ENCODE measurements around the gene RAB3GAP2. TPM values are rescaled to one million over a fixed set of nuclear protein-coding genes. Genes with fewer than 3 reads are reported as not detected.
"Not testable (repeated sequence)": the region's sequence is repeated elsewhere in the genome, so short reads cannot be mapped to it uniquely, and the experiment has no call there.

RAB3GAP2 gene
- total and polyA plus RNA-seq, 2 donors (not counting 1 experiment from before 2014, with no cell fraction given): 31.0 to 43.8 TPM

DNA sequence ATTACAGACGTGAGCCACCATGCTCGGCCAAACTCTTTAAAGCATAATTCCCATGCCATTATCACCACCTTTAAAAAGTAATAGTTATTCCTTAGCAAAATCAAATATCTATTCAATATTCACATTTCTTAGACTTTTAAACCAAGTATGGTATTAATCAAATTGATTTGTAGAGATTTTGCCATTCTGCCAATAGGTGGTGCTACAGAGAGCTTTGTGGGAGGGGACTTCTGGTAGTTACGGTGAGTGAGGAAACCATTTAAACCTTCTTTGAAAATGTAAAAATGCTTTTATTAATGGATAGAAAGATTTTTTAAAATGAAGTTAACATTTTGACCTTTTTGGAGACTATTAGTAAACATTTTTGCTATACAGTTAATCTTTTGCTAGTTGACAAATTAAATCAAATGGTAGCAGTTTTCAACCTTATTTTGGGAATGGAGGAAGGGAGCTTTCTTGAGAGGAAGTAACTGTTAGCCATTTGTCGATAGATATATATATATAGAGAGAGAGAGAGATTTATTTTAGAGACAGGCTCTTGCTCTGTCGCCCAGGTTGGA, 159.0 kb downstream of the RAB3GAP2 start:
- Histone ChIP-seq H3K79me2 (ENCODE audit: control insufficient read depth, insufficient read depth, low read length) (no peaks in the 10 kb centered on the region), H3K4me3 (replicated peaks in 1 of 4; ENCODE audit: control extremely low read depth in 1 of 4, insufficient read depth in 1 of 4, low read depth in 3 of 4, low read length in 4 of 4) (no peak overlapping the region), H3K36me3 (ENCODE audit: control insufficient read depth, insufficient read depth, low read length) (no peaks in the 10 kb centered on the region), H3K4me1 (ENCODE audit: control insufficient read depth, extremely low read depth, insufficient read depth, low read length) (no peaks in the 10 kb centered on the region), H3K4me2 (ENCODE audit: extremely low read depth, insufficient read depth, low read length) (no peak overlapping the region), H4K20me1 (ENCODE audit: control insufficient read depth, extremely low read depth, insufficient read depth, low read length) (no peaks in the 10 kb centered on the region), H2AFZ (ENCODE audit: low read length) (no peak overlapping the region), H3K27me3 (ENCODE audit: control insufficient read depth, insufficient read depth, low read length) (no peaks in the 10 kb centered on the region), H3K9me3 (ENCODE audit: control insufficient read depth, insufficient read depth, low read depth, low read length) (no peaks in the 10 kb centered on the region), H3K9ac (ENCODE audit: insufficient read depth, low read length) (no peak overlapping the region), H3K27ac (ENCODE audit: insufficient read depth, low read length) (no peak overlapping the region)
- peak in 1 of 2 donors; percentile 38 for DNase-seq (ENCODE audit: low read depth in 2 of 2)
- TF ChIP-seq EZH2 (IDR thresholded peaks at IDR 0.05; ENCODE audit: low read length, missing control alignments): no peak
- TF ChIP-seq, protein P1, sequence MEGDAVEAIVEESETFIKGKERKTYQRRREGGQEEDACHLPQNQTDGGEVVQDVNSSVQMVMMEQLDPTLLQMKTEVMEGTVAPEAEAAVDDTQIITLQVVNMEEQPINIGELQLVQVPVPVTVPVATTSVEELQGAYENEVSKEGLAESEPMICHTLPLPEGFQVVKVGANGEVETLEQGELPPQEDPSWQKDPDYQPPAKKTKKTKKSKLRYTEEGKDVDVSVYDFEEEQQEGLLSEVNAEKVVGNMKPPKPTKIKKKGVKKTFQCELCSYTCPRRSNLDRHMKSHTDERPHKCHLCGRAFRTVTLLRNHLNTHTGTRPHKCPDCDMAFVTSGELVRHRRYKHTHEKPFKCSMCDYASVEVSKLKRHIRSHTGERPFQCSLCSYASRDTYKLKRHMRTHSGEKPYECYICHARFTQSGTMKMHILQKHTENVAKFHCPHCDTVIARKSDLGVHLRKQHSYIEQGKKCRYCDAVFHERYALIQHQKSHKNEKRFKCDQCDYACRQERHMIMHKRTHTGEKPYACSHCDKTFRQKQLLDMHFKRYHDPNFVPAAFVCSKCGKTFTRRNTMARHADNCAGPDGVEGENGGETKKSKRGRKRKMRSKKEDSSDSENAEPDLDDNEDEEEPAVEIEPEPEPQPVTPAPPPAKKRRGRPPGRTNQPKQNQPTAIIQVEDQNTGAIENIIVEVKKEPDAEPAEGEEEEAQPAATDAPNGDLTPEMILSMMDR (conservative IDR thresholded peaks at IDR 0.05 in 1 of 2, IDR thresholded peaks at IDR 0.05 in 1 of 2; ENCODE audit: low read depth in 1 of 2, low read length in 2 of 2): peak; percentile 40 to 62

DNA sequence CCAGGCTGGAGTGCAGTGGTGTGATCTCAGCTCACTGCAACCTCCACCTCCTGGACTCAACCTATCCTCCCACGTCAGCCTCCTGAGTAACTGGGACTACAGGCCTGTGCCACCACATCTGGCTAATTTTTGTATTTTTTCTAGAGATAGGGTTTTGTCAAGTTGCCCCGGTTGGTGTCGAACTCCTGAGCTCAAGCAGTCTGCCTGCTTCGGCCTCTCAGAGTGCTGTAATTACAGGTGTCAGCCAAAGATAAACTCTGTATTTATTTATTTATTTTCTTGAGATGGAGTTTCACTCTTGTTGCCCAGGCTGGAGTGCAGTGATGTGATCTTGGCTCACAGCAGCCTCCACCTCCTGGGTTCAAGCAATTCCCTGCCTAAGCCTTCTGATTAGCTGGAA, 159.7 kb downstream of the RAB3GAP2 start:
- not testable (repeated sequence) for H3K27ac ChIP-seq (ENCODE audit: insufficient read depth, low read length); H3K9ac ChIP-seq (ENCODE audit: insufficient read depth, low read length); H4K20me1 ChIP-seq (ENCODE audit: control insufficient read depth, extremely low read depth, insufficient read depth, low read length); H3K36me3 ChIP-seq (ENCODE audit: control insufficient read depth, insufficient read depth, low read length); H3K4me2 ChIP-seq (ENCODE audit: extremely low read depth, insufficient read depth, low read length); H3K27me3 ChIP-seq (ENCODE audit: control insufficient read depth, insufficient read depth, low read length); DNase-seq (ENCODE audit: low read depth in 2 of 2); H3K4me1 ChIP-seq (ENCODE audit: control insufficient read depth, extremely low read depth, insufficient read depth, low read length); H3K4me3 ChIP-seq (replicated peaks in 1 of 4; ENCODE audit: control extremely low read depth in 1 of 4, insufficient read depth in 1 of 4, low read depth in 3 of 4, low read length in 4 of 4); H3K9me3 ChIP-seq (ENCODE audit: control insufficient read depth, insufficient read depth, low read depth, low read length); H3K79me2 ChIP-seq (ENCODE audit: control insufficient read depth, insufficient read depth, low read length); H2AFZ ChIP-seq (ENCODE audit: low read length)

DNA sequence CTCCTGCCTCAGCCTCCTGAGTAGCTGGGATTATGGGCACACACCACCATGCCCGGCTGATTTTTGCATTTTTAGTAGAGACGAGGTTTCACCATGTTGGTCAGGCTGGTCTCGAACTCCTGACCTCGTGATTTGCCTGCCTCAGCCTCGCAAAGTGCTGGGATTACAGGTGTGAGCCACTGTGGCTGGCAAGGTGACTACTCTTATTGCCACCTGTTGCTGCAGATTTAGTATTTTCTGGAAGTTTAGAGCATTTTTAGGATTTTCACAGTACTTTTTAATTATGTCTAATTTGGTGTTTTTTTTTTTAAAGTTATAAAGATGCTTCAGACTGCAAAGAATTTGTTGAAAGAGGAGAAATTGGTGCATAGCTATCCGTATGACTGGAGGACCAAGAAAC, 161.8 kb downstream of the RAB3GAP2 start:
- H3K27me3 ChIP-seq (ENCODE audit: control insufficient read depth, insufficient read depth, low read length); DNase-seq (ENCODE audit: low read depth in 2 of 2); H2AFZ ChIP-seq (ENCODE audit: low read length); H3K27ac ChIP-seq (ENCODE audit: insufficient read depth, low read length); H3K9ac ChIP-seq (ENCODE audit: insufficient read depth, low read length); H3K36me3 ChIP-seq (ENCODE audit: control insufficient read depth, insufficient read depth, low read length); H4K20me1 ChIP-seq (ENCODE audit: control insufficient read depth, extremely low read depth, insufficient read depth, low read length); H3K79me2 ChIP-seq (ENCODE audit: control insufficient read depth, insufficient read depth, low read length); H3K4me1 ChIP-seq (ENCODE audit: control insufficient read depth, extremely low read depth, insufficient read depth, low read length); H3K4me2 ChIP-seq (ENCODE audit: extremely low read depth, insufficient read depth, low read length); H3K9me3 ChIP-seq (ENCODE audit: control insufficient read depth, insufficient read depth, low read depth, low read length); H3K4me3 ChIP-seq (replicated peaks in 1 of 4; ENCODE audit: control extremely low read depth in 1 of 4, insufficient read depth in 1 of 4, low read depth in 3 of 4, low read length in 4 of 4): not testable (repeated sequence)

DNA sequence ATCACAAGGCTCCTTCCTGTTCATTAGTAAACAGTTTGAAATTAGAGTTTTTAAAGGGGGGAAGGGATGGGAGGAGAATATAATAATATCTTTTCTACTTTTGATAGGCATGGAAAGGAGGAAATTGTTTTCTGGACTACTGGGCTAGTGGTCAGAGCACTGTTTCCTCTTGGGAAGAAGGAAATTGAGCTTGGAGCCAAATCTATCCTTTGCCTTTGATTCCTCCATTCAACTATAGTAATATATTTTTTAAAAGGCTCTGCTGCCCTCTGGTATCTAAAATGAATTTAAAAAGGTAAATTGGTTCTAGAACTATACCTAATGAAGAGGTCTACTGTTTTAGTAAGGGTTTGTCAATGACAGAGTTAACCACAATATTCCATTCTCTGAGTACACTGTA, 172.4 kb downstream of the RAB3GAP2 start:
- H3K36me3 ChIP-seq (ENCODE audit: control insufficient read depth, insufficient read depth, low read length): peaks cover 3% of the 10 kb centered on the region
- no peaks in the 10 kb centered on the region for H3K9me3 ChIP-seq (ENCODE audit: control insufficient read depth, insufficient read depth, low read depth, low read length)
- DNase-seq (ENCODE audit: low read depth in 2 of 2): no peak
- H3K4me3 ChIP-seq (replicated peaks in 1 of 4; ENCODE audit: control extremely low read depth in 1 of 4, insufficient read depth in 1 of 4, low read depth in 3 of 4, low read length in 4 of 4): no peak overlapping the region
- no peaks in the 10 kb centered on the region for H4K20me1 ChIP-seq (ENCODE audit: control insufficient read depth, extremely low read depth, insufficient read depth, low read length)
- H3K27ac ChIP-seq (ENCODE audit: insufficient read depth, low read length): no peak overlapping the region
- no peak overlapping the region for H2AFZ ChIP-seq (ENCODE audit: low read length)
- H3K9ac ChIP-seq (ENCODE audit: insufficient read depth, low read length): no peak overlapping the region
- no peak overlapping the region for H3K4me2 ChIP-seq (ENCODE audit: extremely low read depth, insufficient read depth, low read length)
- no peak for TF ChIP-seq EZH2 (IDR thresholded peaks at IDR 0.05; ENCODE audit: low read length, missing control alignments)
- TF ChIP-seq, protein P1 (conservative IDR thresholded peaks at IDR 0.05 in 1 of 2, IDR thresholded peaks at IDR 0.05 in 1 of 2; ENCODE audit: low read depth in 1 of 2, low read length in 2 of 2): no peak
- H3K4me1 ChIP-seq (ENCODE audit: control insufficient read depth, extremely low read depth, insufficient read depth, low read length): peaks cover 4% of the 10 kb centered on the region
- H3K79me2 ChIP-seq (ENCODE audit: control insufficient read depth, insufficient read depth, low read length): peaks cover 10% of the 10 kb centered on the region
- H3K27me3 ChIP-seq (ENCODE audit: control insufficient read depth, insufficient read depth, low read length): no peaks in the 10 kb centered on the region

Data from fibroblast of lung (primary cell).